ENCODE measurements around the gene SERPINA5.

- TF ChIP-seq FOXA1 (IDR thresholded peaks at IDR 0.05) (no peak), CTBP1 (IDR thresholded peaks at IDR 0.05; ENCODE audit: borderline replicate concordance) (no peak), L3MBTL2 (conservative IDR thresholded peaks at IDR 0.05) (no peak), SUZ12 (IDR thresholded peaks at IDR 0.05) (no peak), ELF4 (IDR thresholded peaks at IDR 0.05) (no peak), HDGF (IDR thresholded peaks at IDR 0.05; ENCODE audit: borderline replicate concordance) (no peak), FOXM1 (IDR thresholded peaks at IDR 0.05; ENCODE audit: borderline replicate concordance) (no peak)
These were observed 3.5 kb downstream of the SERPINA5 start for GRCh38 chr14:94584591-94585280.

All from HEK293T (cell line).